CD14-positive monocyte (primary cell): ENCODE measurements around the gene HDAC6. TPM values are rescaled to one million over a fixed set of nuclear protein-coding genes. Genes with fewer than 3 reads are reported as not detected.

Experiments
- DNase-seq, 3 donors: peaks; one replicate each; pipeline ENCODE4 v3.0.0-alpha.2; 2011 to 2022
- H2AFZ ChIP-seq: 2 replicates; pipeline ENCODE4 v1.6.0; 2012; ENCODE audit warnings: mild to moderate bottlenecking, low read depth, low read length, inconsistent platforms; ENCODE audit not compliant: insufficient read depth, poor library complexity, severe bottlenecking
- H3K27ac ChIP-seq, 2 donors: 1 replicate in 1 of 2; 2 replicates in 1 of 2; pipeline ENCODE4 v1.5.1; 2012 to 2013; ENCODE audit warnings: low read length in 2 of 2, control low read depth in 1 of 2, inconsistent platforms in 1 of 2, low read depth in 1 of 2, mild to moderate bottlenecking in 1 of 2
- H3K27me3 ChIP-seq, 2 donors: one replicate each; pipeline versions ENCODE4 v1.6.0 to v1.6.1; 2011 to 2013; ENCODE audit warnings: low read length in 2 of 2; ENCODE audit not compliant: control insufficient read depth in 2 of 2, insufficient read depth in 2 of 2
- H3K36me3 ChIP-seq, 2 donors: replicated peaks in 1 of 2; 1 replicate in 1 of 2; 2 replicates in 1 of 2; pipeline versions ENCODE4 v1.5.1 to v1.6.1; 2012 to 2013; ENCODE audit warnings: low read length in 2 of 2, control low read depth in 1 of 2, inconsistent platforms in 1 of 2, mild to moderate bottlenecking in 1 of 2; ENCODE audit not compliant: insufficient read depth in 2 of 2, control insufficient read depth in 1 of 2
- H3K4me1 ChIP-seq, 2 donors: 1 replicate in 1 of 2; 2 replicates in 1 of 2; pipeline versions ENCODE4 v1.5.1 to v1.6.1; 2012 to 2013; ENCODE audit warnings: low read length in 2 of 2, control low read depth in 1 of 2, inconsistent platforms in 1 of 2, mild to moderate bottlenecking in 1 of 2, moderate library complexity in 1 of 2; ENCODE audit not compliant: insufficient read depth in 2 of 2, control insufficient read depth in 1 of 2
- H3K4me2 ChIP-seq: replicated peaks from 2 replicates; pipeline ENCODE3; 2012; ENCODE audit warnings: low read length, moderate library complexity, mild to moderate bottlenecking; ENCODE audit not compliant: poor library complexity, severe bottlenecking; ENCODE audit errors: extremely low read depth
- H3K4me3 ChIP-seq, 3 experiments: fragments of 200-600 bp in 1 of 3; sonication (generic) in 1 of 3; replicated peaks in 1 of 3; 1 replicate in 2 of 3; 2 replicates in 1 of 3; pipeline ENCODE4 v1.5.1; 2011 to 2013; ENCODE audit warnings: low read length in 3 of 3, mild to moderate bottlenecking in 3 of 3, control low read depth in 2 of 3, low read depth in 2 of 3, inconsistent platforms in 1 of 3, moderate library complexity in 1 of 3
- H3K79me2 ChIP-seq: 2 replicates; pipeline ENCODE4 v1.6.0; 2012; ENCODE audit warnings: mild to moderate bottlenecking, control low read depth, inconsistent platforms, low read length, moderate library complexity; ENCODE audit not compliant: insufficient read depth
- H3K9ac ChIP-seq: 2 replicates; pipeline ENCODE4 v1.6.0; 2017; ENCODE audit warnings: low read length, mild to moderate bottlenecking; ENCODE audit not compliant: insufficient read depth, poor library complexity, severe bottlenecking
- H3K9me3 ChIP-seq, 2 donors: replicated peaks in 1 of 2; 1 replicate in 1 of 2; 2 replicates in 1 of 2; pipeline versions ENCODE4 v1.5.1 to v1.6.1; 2012 to 2013; ENCODE audit warnings: low read length in 2 of 2, control low read depth in 1 of 2; ENCODE audit not compliant: control insufficient read depth in 1 of 2, insufficient read depth in 1 of 2
- H4K20me1 ChIP-seq: 2 replicates; pipeline ENCODE4 v1.6.0; 2012; ENCODE audit warnings: mild to moderate bottlenecking, low read length, control low read depth, moderate library complexity; ENCODE audit not compliant: insufficient read depth
- H3K27ac Mint-ChIP-seq, 7 donors: one replicate each; pipeline ENCODE4 v1.8.0; 2020; ENCODE audit warnings: mild to moderate bottlenecking in 7 of 7, mixed read lengths in 7 of 7, moderate library complexity in 6 of 7, inconsistent platforms in 2 of 7
- H3K27me3 Mint-ChIP-seq, 3 donors: one replicate each; pipeline ENCODE4 v1.8.0; 2021 to 2022; ENCODE audit warnings: low read depth in 3 of 3, mild to moderate bottlenecking in 3 of 3, mixed read lengths in 3 of 3, moderate library complexity in 3 of 3, inconsistent platforms in 1 of 3
- H3K36me3 Mint-ChIP-seq, 2 donors: one replicate each; pipeline ENCODE4 v1.8.0; 2020; ENCODE audit warnings: mixed read lengths in 2 of 2, inconsistent platforms in 1 of 2, mild to moderate bottlenecking in 1 of 2
- H3K4me1 Mint-ChIP-seq: one replicate; pipeline ENCODE4 v1.8.0; 2020; ENCODE audit warnings: mild to moderate bottlenecking, mixed read lengths
- H3K4me3 Mint-ChIP-seq, 2 donors: one replicate each; pipeline ENCODE4 v1.8.0; 2020; ENCODE audit warnings: mild to moderate bottlenecking in 2 of 2, mixed read lengths in 2 of 2, moderate library complexity in 1 of 2
- H3K9me3 Mint-ChIP-seq, 7 donors: one replicate each; pipeline ENCODE4 v1.8.0; 2020 to 2022; ENCODE audit warnings: mixed read lengths in 7 of 7, mild to moderate bottlenecking in 6 of 7, moderate library complexity in 6 of 7, inconsistent platforms in 2 of 7
- CTCF ChIP-seq: fragments of 200-600 bp; IDR thresholded peaks from one replicate; pipeline ENCODE4 v1.8.0; 2022; ENCODE audit warnings: antibody characterized with exemption, mild to moderate bottlenecking
- WGBS: methylation state at CpG from one replicate; pipeline ENCODE4 v1.1.5; 2013; ENCODE audit warnings: missing lambda C conversion rate; ENCODE audit not compliant: insufficient coverage; 5-methylcytosine and 5-hydroxymethylcytosine counted together
- intact Hi-C, 2 donors: fragments of 100-400 bp; cut with micrococcal nuclease; formaldehyde crosslinking; loops; one replicate each; pipeline versions ENCODE4 v1.15.0 to v1.15.1; 2023
- polyA plus RNA-seq, 3 donors: library from polyadenylated mRNA; depleted of rRNA in 1 of 3; unstranded in 2 of 3; stranded (reverse) in 1 of 3; fragments of 300-500 nt in 2 of 3; fragments of >200 nt in 1 of 3; fragmentation: Illumina TruSeq in 2 of 3; gene quantifications; 1 replicate in 2 of 3; 2 replicates in 1 of 3; pipeline ENCODE4 v1.2.3, GENCODE V29; 2012 to 2021

HDAC6 gene
- polyA plus RNA-seq, 3 donors: 12.7 to 67.0 (median 19.7) TPM

- no peaks in the 10 kb centered on the region for H3K9me3 ChIP-seq
- H3K36me3 ChIP-seq: no peaks in the 10 kb centered on the region
- Mint-ChIP-seq H3K4me3 (no peak overlapping the region), H3K9me3 (peaks cover 0 to 8% (median 0%) of the 10 kb centered on the region in 7 donors), H3K4me1 (no peaks in the 10 kb centered on the region), H3K36me3 (no peaks in the 10 kb centered on the region), H3K27me3 (peaks cover 0 to 4% (median 1%) of the 10 kb centered on the region in 3 donors), H3K27ac (no peak overlapping the region)
- intact Hi-C loops: no loop called here
- no peaks in the 10 kb centered on the region for H4K20me1 ChIP-seq
- H3K27ac ChIP-seq: no peak overlapping the region
- no CpG with 5 or more reads among the region's 6 CpGs for WGBS
- no peak overlapping the region for H3K4me3 ChIP-seq
- DNase-seq: no peak
- no peak overlapping the region for H3K9ac ChIP-seq
- no peak overlapping the region for H2AFZ ChIP-seq
- no peaks in the 10 kb centered on the region for H3K4me1 ChIP-seq
- no peaks in the 10 kb centered on the region for H3K79me2 ChIP-seq
- no peak overlapping the region for H3K4me2 ChIP-seq
- H3K27me3 ChIP-seq: no peaks in the 10 kb centered on the region
- TF ChIP-seq CTCF: no peak
Observed at GRCh38 chrX:48770296-48770695, 31.6 kb upstream of the HDAC6 start.

- no peaks in the 10 kb centered on the region for H3K36me3 Mint-ChIP-seq
Observed at GRCh38 chrX:48772602-48773001, 29.3 kb upstream of the HDAC6 start.

More at GRCh38 chrX:48772602-48773001, 29.3 kb upstream of the HDAC6 start:
- no peaks in the 10 kb centered on the region for H3K36me3 ChIP-seq
- Mint-ChIP-seq H3K9me3 (peaks cover 0 to 7% (median 0%) of the 10 kb centered on the region in 7 donors), H3K27me3 (peaks cover 0 to 1% (median 1%) of the 10 kb centered on the region in 3 donors), H3K27ac (no peak overlapping the region), H3K4me3 (no peak overlapping the region), H3K4me1 (no peaks in the 10 kb centered on the region)
- intact Hi-C loops: no loop called here
- H3K4me1 ChIP-seq: no peaks in the 10 kb centered on the region
- H4K20me1 ChIP-seq: no peaks in the 10 kb centered on the region
- no peaks in the 10 kb centered on the region for H3K79me2 ChIP-seq
- H3K4me2 ChIP-seq: no peak overlapping the region
- H3K27ac ChIP-seq: no peak overlapping the region
- no peak overlapping the region for H3K4me3 ChIP-seq
- no peak for DNase-seq
- H2AFZ ChIP-seq: no peak overlapping the region
- no peaks in the 10 kb centered on the region for H3K27me3 ChIP-seq
- TF ChIP-seq CTCF: no peak
- WGBS: 100% methylated on average over 3 of the region's 6 CpGs
- H3K9me3 ChIP-seq: no peaks in the 10 kb centered on the region
- no peak overlapping the region for H3K9ac ChIP-seq
